ENCODE measurements around the gene SAPCD1.
"Not testable (repeated sequence)": the region's sequence is repeated elsewhere in the genome, so short reads cannot be mapped to it uniquely, and the experiment has no call there.

Gene SAPCD1

DNA sequence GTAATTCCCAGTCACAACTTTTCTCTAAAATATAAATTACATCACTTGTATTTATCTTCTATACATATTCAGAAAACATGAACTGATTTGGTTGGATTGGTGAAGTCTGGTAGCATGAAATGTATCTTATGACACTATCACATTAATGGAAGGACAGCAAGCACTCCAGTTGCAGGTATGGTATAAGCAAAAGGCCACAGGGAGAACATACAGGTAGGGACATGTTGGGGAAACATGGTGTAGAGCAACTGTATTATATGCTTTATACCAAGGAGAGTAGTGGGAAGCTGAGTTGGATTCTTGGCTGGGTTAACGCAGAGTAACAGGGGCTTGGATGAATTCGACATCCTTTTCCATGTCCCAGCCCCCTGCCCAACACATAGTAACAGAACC, 34.5 kb downstream of the SAPCD1 start:
- no peak overlapping the region for H3K4me3 ChIP-seq (ENCODE audit: low read length)
- H3K36me3 ChIP-seq (replicated peaks; ENCODE audit: insufficient read depth, low read length) = no peaks in the 10 kb centered on the region
- peaks cover 21% of the 10 kb centered on the region for H3F3A ChIP-seq (ENCODE audit: insufficient read depth, low read length)
- H3K4me2 ChIP-seq (ENCODE audit: low read depth, low read length) = no peak overlapping the region
- H3K9me3 ChIP-seq (replicated peaks; ENCODE audit: insufficient read depth, low read length) = no peaks in the 10 kb centered on the region
- H3K9ac ChIP-seq (ENCODE audit: low read length) = no peak overlapping the region
- TF ChIP-seq, protein P1, sequence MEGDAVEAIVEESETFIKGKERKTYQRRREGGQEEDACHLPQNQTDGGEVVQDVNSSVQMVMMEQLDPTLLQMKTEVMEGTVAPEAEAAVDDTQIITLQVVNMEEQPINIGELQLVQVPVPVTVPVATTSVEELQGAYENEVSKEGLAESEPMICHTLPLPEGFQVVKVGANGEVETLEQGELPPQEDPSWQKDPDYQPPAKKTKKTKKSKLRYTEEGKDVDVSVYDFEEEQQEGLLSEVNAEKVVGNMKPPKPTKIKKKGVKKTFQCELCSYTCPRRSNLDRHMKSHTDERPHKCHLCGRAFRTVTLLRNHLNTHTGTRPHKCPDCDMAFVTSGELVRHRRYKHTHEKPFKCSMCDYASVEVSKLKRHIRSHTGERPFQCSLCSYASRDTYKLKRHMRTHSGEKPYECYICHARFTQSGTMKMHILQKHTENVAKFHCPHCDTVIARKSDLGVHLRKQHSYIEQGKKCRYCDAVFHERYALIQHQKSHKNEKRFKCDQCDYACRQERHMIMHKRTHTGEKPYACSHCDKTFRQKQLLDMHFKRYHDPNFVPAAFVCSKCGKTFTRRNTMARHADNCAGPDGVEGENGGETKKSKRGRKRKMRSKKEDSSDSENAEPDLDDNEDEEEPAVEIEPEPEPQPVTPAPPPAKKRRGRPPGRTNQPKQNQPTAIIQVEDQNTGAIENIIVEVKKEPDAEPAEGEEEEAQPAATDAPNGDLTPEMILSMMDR (IDR thresholded peaks at IDR 0.05; ENCODE audit: low read length) = no peak
- TF ChIP-seq EZH2 (optimal IDR thresholded peaks at IDR 0.05; ENCODE audit: low read depth, low read length) (no peak), EZH2phosphoT487 (IDR thresholded peaks at IDR 0.05; ENCODE audit: low read length) (no peak)
- H3K27me3 ChIP-seq (replicated peaks; ENCODE audit: insufficient read depth, low read length) = no peaks in the 10 kb centered on the region
- H3K4me1 ChIP-seq (ENCODE audit: low read length) = peaks cover 7% of the 10 kb centered on the region
- no peak overlapping the region for H2AFZ ChIP-seq (ENCODE audit: low read length)
- H3K9me2 ChIP-seq (replicated peaks; ENCODE audit: insufficient read depth, low read length) = no peaks in the 10 kb centered on the region
- peaks cover 40% of the 10 kb centered on the region for H3K79me2 ChIP-seq (ENCODE audit: low read length)
- H4K20me1 ChIP-seq (ENCODE audit: insufficient read depth, low read length) = no peaks in the 10 kb centered on the region
- DNase-seq = no peak
- peak overlapping the region; percentile 5; the same call in 1 of the 2 replicates for H3K27ac ChIP-seq (ENCODE audit: low read length)

DNA sequence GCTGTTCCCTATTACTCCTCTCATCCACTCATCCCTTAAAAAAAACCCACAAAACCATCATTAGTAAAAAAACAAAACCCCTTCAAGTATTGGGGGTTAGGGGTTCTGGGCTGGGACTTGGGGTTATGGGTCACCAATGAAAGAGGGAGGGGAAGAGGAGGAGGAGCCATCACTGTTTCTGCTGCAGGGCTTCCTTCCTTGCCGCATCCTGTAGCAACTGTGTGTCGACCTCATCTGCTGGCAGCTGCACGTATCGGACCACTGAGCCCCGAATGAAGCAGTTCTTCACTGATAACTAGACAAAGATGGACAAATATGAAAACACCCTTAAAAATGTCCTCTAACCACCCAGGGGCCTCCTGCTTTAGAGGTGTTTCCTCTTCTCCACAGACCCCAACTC, 35.1 kb downstream of the SAPCD1 start:
- no peaks in the 10 kb centered on the region for H4K20me1 ChIP-seq (ENCODE audit: insufficient read depth, low read length)
- peaks cover 16% of the 10 kb centered on the region for H3F3A ChIP-seq (ENCODE audit: insufficient read depth, low read length)
- no peaks in the 10 kb centered on the region for H3K9me2 ChIP-seq (replicated peaks; ENCODE audit: insufficient read depth, low read length)
- TF ChIP-seq, protein P1 (IDR thresholded peaks at IDR 0.05; ENCODE audit: low read length) = no peak
- TF ChIP-seq EZH2 (optimal IDR thresholded peaks at IDR 0.05; ENCODE audit: low read depth, low read length) (no peak), EZH2phosphoT487 (IDR thresholded peaks at IDR 0.05; ENCODE audit: low read length) (no peak)
- no peak overlapping the region for H3K27ac ChIP-seq (ENCODE audit: low read length)
- H2AFZ ChIP-seq (ENCODE audit: low read length) = no peak overlapping the region
- H3K4me2 ChIP-seq (ENCODE audit: low read depth, low read length) = no peak overlapping the region
- no peak for DNase-seq
- no peak overlapping the region for H3K4me3 ChIP-seq (ENCODE audit: low read length)
- H3K4me1 ChIP-seq (ENCODE audit: low read length) = peaks cover 7% of the 10 kb centered on the region
- no peaks in the 10 kb centered on the region for H3K27me3 ChIP-seq (replicated peaks; ENCODE audit: insufficient read depth, low read length)
- H3K9me3 ChIP-seq (replicated peaks; ENCODE audit: insufficient read depth, low read length) = no peaks in the 10 kb centered on the region
- H3K79me2 ChIP-seq (ENCODE audit: low read length) = peaks cover 34% of the 10 kb centered on the region
- no peaks in the 10 kb centered on the region for H3K36me3 ChIP-seq (replicated peaks; ENCODE audit: insufficient read depth, low read length)
- no peak overlapping the region for H3K9ac ChIP-seq (ENCODE audit: low read length)

DNA sequence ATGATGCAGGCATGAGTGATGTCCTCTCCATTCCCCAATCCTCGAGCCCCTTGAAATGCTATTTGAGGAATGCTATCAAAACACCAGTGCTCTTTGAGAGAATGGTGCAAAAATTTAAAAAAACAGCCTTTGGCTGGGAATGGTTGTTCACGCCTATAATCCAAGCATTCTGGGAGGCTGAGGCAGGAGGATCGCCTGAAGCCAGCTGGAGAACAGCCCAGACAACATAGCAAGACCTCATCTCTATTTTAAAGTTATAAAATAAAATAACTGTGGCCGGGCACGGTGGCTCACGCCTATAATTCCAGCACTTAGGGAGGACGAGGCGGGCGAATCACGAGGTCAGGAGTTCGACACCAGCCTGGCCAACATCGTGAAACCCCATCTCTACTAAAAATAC, 37.3 kb downstream of the SAPCD1 start:
- no peaks in the 10 kb centered on the region for H3K36me3 ChIP-seq (replicated peaks; ENCODE audit: insufficient read depth, low read length)
- H3K9ac ChIP-seq (ENCODE audit: low read length) = no peak overlapping the region

DNA sequence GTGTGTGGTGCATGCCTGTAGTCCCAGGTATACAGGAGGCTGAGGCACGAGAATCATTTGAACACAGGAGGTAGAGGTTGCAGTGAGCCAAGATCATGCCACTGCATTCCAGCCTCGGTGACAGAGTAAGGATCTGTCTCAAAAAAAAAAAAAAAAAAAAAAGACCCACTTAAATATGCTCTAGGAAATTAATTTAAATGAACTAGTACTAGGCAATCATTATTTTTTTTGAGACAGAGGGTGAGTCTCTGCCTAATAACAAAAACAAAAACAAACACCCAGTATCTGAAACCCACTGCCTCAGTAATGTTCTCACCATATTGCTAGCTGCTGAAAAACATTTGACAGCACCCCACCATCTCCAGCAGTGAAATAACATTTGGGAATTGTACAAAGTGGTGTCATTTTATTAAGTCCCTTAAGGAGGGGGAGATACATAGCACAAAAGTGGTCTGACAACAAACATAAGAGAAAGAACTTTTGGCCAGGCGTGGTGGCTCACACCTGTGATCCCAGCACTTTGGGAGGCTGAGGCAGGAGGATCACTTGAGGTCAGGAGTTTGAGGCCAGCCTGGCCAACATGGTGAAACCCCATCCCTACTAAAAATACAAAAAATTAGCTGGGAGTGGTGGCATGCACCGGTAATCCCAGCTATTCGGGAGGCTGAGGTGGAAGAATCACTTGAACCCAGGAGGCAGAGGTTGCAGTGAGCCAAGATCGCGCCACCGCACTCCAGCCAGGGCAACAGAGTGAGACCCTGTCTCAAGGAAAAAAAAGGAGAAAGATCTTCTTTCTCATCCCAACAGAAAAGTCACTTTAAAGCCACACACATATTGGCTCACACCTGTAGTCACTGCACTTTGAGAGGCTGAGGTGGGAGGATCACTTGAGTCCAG, 38.8 kb downstream of the SAPCD1 start:
- not testable (repeated sequence) for H3K9ac ChIP-seq (ENCODE audit: low read length); H4K20me1 ChIP-seq (ENCODE audit: insufficient read depth, low read length); DNase-seq; H3K27ac ChIP-seq (ENCODE audit: low read length); H3K4me1 ChIP-seq (ENCODE audit: low read length); H2AFZ ChIP-seq (ENCODE audit: low read length); H3K36me3 ChIP-seq (replicated peaks; ENCODE audit: insufficient read depth, low read length); H3K4me3 ChIP-seq (ENCODE audit: low read length); H3K27me3 ChIP-seq (replicated peaks; ENCODE audit: insufficient read depth, low read length); H3K9me2 ChIP-seq (replicated peaks; ENCODE audit: insufficient read depth, low read length); H3K9me3 ChIP-seq (replicated peaks; ENCODE audit: insufficient read depth, low read length); H3K4me2 ChIP-seq (ENCODE audit: low read depth, low read length)
- H3K79me2 ChIP-seq (ENCODE audit: low read length) = peaks cover 36% of the 10 kb centered on the region
- H3F3A ChIP-seq (ENCODE audit: insufficient read depth, low read length) = peaks cover 11% of the 10 kb centered on the region

More for the DNA sequence above, 37.3 kb downstream of the SAPCD1 start:
- Histone ChIP-seq H3K4me3 (ENCODE audit: low read length) (no peak overlapping the region), H3K4me2 (ENCODE audit: low read depth, low read length) (no peak overlapping the region), H3K4me1 (ENCODE audit: low read length) (no peaks in the 10 kb centered on the region), H3K9me2 (replicated peaks; ENCODE audit: insufficient read depth, low read length) (no peaks in the 10 kb centered on the region), H3K27me3 (replicated peaks; ENCODE audit: insufficient read depth, low read length) (no peaks in the 10 kb centered on the region), H3F3A (ENCODE audit: insufficient read depth, low read length) (peaks cover 11% of the 10 kb centered on the region), H2AFZ (ENCODE audit: low read length) (no peak overlapping the region), H3K27ac (ENCODE audit: low read length) (no peak overlapping the region), H3K9me3 (replicated peaks; ENCODE audit: insufficient read depth, low read length) (no peaks in the 10 kb centered on the region), H3K79me2 (ENCODE audit: low read length) (peaks cover 29% of the 10 kb centered on the region), H4K20me1 (ENCODE audit: insufficient read depth, low read length) (no peaks in the 10 kb centered on the region)
- TF ChIP-seq EZH2phosphoT487 (IDR thresholded peaks at IDR 0.05; ENCODE audit: low read length) (no peak), EZH2 (optimal IDR thresholded peaks at IDR 0.05; ENCODE audit: low read depth, low read length) (no peak)
- TF ChIP-seq, protein P1 (IDR thresholded peaks at IDR 0.05; ENCODE audit: low read length) = no peak
- no peak for DNase-seq
